Thyroid gland (tissue), 4 donors: ENCODE data around the gene ZCCHC17. TPM values are rescaled to one million over a fixed set of nuclear protein-coding genes. Genes with fewer than 3 reads are reported as not detected.

Experiments
- DNase-seq, 2 donors: peaks; one replicate each; pipeline ENCODE4 v3.0.0-alpha.2; 2019
- H3K27ac ChIP-seq, 3 donors: fragments of 200-600 bp; sonication (generic); 1 replicate in 2 of 3; 2 replicates in 1 of 3; pipeline ENCODE4 v1.5.1; 2016 to 2019; ENCODE audit warnings: mild to moderate bottlenecking in 1 of 3, moderate library complexity in 1 of 3
- H3K27me3 ChIP-seq: fragments of 200-600 bp; sonication (generic); one replicate; pipeline ENCODE4 v1.5.1; 2019
- H3K36me3 ChIP-seq, 2 donors: fragments of 200-600 bp; sonication (generic); one replicate each; pipeline ENCODE4 v1.5.1; 2016 to 2019
- H3K4me1 ChIP-seq, 2 donors: fragments of 200-600 bp; sonication (generic); one replicate each; pipeline ENCODE4 v1.5.1; 2017 to 2019
- H3K4me3 ChIP-seq, 3 donors: fragments of 200-600 bp; sonication (generic); replicated peaks in 1 of 3; 1 replicate in 2 of 3; 2 replicates in 1 of 3; pipeline ENCODE4 v1.5.1; 2016; ENCODE audit warnings: mild to moderate bottlenecking in 1 of 3
- H3K9me3 ChIP-seq: fragments of 200-600 bp; sonication (generic); one replicate; pipeline ENCODE4 v1.5.1; 2017
- POLR2A ChIP-seq, 2 donors: fragments of 450-650 bp; IDR thresholded peaks; one replicate each; pipeline ENCODE4 v1.6.1; 2017; ENCODE audit warnings: antibody characterized with exemption in 2 of 2, mild to moderate bottlenecking in 2 of 2, moderate library complexity in 1 of 2
- WGBS, 2 donors: methylation state at CpG; one replicate each; pipeline ENCODE4 v1.1.5; 2017; 5-methylcytosine and 5-hydroxymethylcytosine counted together
- intact Hi-C: fragments of 100-400 bp; cut with DNase I; formaldehyde crosslinking; loops from one replicate; pipeline ENCODE4 v1.15.1; 2023
- total RNA-seq, 4 donors: library from RNA; depleted of rRNA; stranded (reverse); fragments of >200 nt; gene quantifications; one replicate each; pipeline ENCODE4 v1.2.3, GENCODE V29; 2016
- TF ChIP-seq, protein P1 (sequence below), 6 experiments: fragments of 200-600 bp in 3 of 6; fragments of 450-650 bp in 3 of 6; sonication (generic) in 3 of 6; IDR thresholded peaks; one replicate each; pipeline ENCODE4 v1.5.1; 2016 to 2019; ENCODE audit warnings: antibody characterized with exemption in 6 of 6, mild to moderate bottlenecking in 2 of 6, inconsistent platforms in 1 of 6, moderate library complexity in 1 of 6

ZCCHC17 gene
- total RNA-seq, 4 donors from 2014 or later = 20.0 to 29.8 (median 23.9) TPM

DNA sequence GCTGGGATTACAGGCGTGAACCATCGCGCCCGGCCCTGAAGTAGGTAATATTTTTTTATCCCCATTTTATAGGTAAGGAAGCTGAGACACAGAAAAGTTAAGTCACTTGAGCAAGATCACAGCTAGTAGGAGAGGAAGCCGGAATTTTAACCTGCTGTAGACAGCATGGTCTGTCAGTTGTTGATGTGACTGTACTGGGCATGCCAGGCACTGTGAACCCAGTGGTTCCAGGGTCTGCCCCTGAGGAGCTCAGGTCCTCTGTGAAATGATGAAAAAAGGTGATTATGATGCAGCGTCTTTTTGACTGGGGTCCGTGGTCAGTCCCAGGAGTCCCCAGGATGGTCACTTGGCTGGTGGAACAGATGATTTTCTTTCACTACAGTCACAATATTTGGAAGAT lies 92.8 kb downstream of the ZCCHC17 start:
- intact Hi-C loops = loop anchor here (10.0 kb wide), 2 partner anchors 155 to 405 kb away; no protein-coding TSS in a partner anchor
- TF ChIP-seq, protein P1, sequence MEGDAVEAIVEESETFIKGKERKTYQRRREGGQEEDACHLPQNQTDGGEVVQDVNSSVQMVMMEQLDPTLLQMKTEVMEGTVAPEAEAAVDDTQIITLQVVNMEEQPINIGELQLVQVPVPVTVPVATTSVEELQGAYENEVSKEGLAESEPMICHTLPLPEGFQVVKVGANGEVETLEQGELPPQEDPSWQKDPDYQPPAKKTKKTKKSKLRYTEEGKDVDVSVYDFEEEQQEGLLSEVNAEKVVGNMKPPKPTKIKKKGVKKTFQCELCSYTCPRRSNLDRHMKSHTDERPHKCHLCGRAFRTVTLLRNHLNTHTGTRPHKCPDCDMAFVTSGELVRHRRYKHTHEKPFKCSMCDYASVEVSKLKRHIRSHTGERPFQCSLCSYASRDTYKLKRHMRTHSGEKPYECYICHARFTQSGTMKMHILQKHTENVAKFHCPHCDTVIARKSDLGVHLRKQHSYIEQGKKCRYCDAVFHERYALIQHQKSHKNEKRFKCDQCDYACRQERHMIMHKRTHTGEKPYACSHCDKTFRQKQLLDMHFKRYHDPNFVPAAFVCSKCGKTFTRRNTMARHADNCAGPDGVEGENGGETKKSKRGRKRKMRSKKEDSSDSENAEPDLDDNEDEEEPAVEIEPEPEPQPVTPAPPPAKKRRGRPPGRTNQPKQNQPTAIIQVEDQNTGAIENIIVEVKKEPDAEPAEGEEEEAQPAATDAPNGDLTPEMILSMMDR (IDR thresholded peaks at IDR 0.05) = no peak
- no peak for TF ChIP-seq POLR2A (IDR thresholded peaks at IDR 0.05)
- H3K9me3 ChIP-seq = no peaks in the 10 kb centered on the region
- no peak overlapping the region for H3K27ac ChIP-seq
- WGBS, 2 donors = 93 to 94% methylated on average over 7 of the region's 7 CpGs
- no peaks in the 10 kb centered on the region for H3K36me3 ChIP-seq
- H3K4me1 ChIP-seq = peaks cover 0 to 5% of the 10 kb centered on the region in 2 donors
- no peak for DNase-seq
- no peaks in the 10 kb centered on the region for H3K27me3 ChIP-seq
- no peak overlapping the region for H3K4me3 ChIP-seq

DNA sequence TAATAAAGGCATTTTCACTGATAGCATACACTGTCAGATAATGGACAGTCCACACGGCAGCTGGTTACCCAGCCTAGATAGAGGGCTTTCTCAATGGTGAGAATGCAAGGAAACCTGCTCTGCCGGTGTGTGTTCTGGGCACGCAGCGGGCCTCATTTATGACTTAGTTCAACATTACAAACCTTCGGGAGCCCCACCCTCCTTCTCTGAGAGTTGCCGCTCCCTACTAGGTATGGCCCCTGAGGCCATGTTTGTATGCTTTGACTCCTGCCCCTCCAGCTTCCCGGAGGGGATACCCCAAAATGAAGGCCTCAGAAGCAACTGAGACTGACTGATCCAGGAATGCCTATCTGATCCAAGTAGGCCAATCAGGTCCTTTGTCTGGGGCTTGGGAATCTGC lies 93.2 kb downstream of the ZCCHC17 start:
- Histone ChIP-seq H3K27me3 (no peaks in the 10 kb centered on the region), H3K4me1 (peaks cover 0 to 8% of the 10 kb centered on the region in 2 donors), H3K27ac (no peak overlapping the region), H3K4me3 (no peak overlapping the region), H3K9me3 (no peaks in the 10 kb centered on the region), H3K36me3 (no peaks in the 10 kb centered on the region)
- TF ChIP-seq, protein P1 (IDR thresholded peaks at IDR 0.05) = no peak
- TF ChIP-seq POLR2A (IDR thresholded peaks at IDR 0.05) = no peak
- no peak for DNase-seq
- WGBS, 2 donors = 87 to 88% methylated on average over 7 of the region's 7 CpGs
- intact Hi-C loops = loop anchor here (10.0 kb wide), 2 partner anchors 155 to 405 kb away; no protein-coding TSS in a partner anchor

DNA sequence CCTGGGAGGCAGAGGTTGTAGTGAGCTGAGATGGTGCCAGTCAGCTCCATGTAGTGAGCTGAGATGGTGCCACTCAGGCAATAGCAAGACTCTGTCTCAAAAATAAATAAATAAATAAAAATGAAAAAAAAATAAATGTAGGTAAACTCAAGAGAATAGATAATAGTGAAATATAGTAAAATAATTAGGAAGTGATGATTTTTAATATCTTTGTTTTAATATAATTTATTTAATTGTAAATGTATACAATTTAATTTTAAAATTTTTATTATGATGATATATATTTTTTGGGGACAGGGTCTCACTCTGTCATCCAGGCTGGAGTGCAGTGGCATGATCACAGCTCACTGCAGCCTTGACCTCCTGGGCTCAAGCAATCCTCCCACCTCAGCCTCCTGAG lies 96.6 kb downstream of the ZCCHC17 start:
- TF ChIP-seq, protein P1 (IDR thresholded peaks at IDR 0.05) = no peak
- no peak for TF ChIP-seq POLR2A (IDR thresholded peaks at IDR 0.05)
- no peak overlapping the region for H3K27ac ChIP-seq
- peaks cover 0 to 8% of the 10 kb centered on the region in 2 donors for H3K4me1 ChIP-seq
- intact Hi-C loops = loop anchor here (10.0 kb wide), 2 partner anchors 151 to 401 kb away; no protein-coding TSS in a partner anchor
- no peaks in the 10 kb centered on the region for H3K36me3 ChIP-seq
- no peak for DNase-seq
- no peak overlapping the region for H3K4me3 ChIP-seq
- H3K9me3 ChIP-seq = no peaks in the 10 kb centered on the region
- no peaks in the 10 kb centered on the region for H3K27me3 ChIP-seq

DNA sequence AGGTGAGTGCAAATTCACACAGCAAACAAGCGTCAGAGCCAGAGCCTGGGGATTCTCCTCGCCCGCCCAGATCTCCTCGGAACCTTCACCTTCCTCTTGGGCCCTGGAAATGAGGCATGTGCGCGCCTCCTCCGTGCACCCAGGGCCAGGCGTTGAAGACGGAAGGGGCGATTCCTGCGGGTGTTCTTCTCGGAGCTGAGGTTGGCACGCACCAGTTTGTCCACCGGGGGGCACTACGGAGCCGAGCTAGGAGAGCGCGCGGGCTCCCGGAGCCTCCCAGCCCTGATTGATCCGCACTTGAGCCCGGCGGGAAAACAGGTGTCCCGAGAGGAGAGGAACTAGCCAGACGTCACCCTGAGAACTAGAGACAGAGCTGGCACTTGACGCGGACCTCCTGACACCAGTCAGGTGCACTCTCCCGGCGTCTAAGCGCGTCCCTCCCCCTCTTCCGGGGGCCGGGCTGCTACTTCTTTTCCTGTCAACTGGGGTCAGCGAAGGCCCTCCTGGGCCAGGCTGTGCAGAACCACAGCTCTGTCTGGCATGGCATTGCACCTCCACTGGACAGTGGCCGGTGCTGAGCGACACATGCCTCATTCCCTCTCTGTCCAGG lies 97.9 kb downstream of the ZCCHC17 start:
- TF ChIP-seq POLR2A (IDR thresholded peaks at IDR 0.05) = no peak
- TF ChIP-seq, protein P1 (IDR thresholded peaks at IDR 0.05) = peak; percentile 67 to 89 (median 82)
- Histone ChIP-seq H3K36me3 (no peaks in the 10 kb centered on the region), H3K4me1 (peaks cover 0 to 8% of the 10 kb centered on the region in 2 donors), H3K4me3 (no peak overlapping the region), H3K27ac (peak overlapping the region; percentile 17 to 37 (median 35)), H3K9me3 (no peaks in the 10 kb centered on the region), H3K27me3 (no peaks in the 10 kb centered on the region)
- DNase-seq = peak; percentile 94
- WGBS, 2 donors = 2 to 3% methylated on average over 13 to 26 of the region's 36 CpGs
- intact Hi-C loops = loop anchor here (10.0 kb wide), 2 partner anchors 150 to 400 kb away; no protein-coding TSS in a partner anchor

DNA sequence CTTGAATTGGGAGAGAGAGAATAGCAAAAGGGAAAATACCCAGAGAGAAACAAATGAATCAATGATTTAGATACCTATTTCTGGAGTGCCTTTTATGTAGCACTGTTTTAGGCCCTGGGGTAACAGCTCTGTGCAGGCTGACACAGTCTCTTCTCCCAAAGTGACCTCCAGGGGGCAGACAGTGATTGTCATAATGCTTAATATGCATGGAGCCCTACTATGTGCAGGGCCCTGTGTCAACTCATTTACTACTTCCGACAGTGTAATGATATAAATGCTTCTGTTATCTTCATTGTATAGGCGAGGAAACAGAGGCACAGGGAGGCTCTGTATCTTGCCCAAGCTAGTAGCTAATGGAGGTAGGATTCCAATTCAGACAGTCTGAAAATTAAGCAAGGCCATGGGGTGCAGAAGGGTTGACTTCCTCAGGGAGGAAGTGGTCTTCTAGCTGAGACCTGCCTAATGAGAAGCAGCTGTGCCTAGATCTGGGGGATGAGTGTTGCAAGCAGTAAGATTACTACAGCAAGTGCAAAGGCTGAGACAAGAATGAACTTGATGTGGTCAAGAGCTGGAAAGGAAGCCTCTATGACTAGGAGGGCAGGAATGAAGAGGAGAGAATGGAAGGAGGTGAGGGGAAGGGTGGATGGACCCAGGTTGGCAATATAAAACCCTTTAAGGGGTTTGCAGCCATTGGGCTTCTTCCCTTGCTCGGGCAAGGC lies 100.0 kb downstream of the ZCCHC17 start:
- intact Hi-C loops = loop anchor here (10.0 kb wide), 2 partner anchors 148 to 398 kb away; no protein-coding TSS in a partner anchor

More for the DNA sequence above, 100.0 kb downstream of the ZCCHC17 start:
- no peaks in the 10 kb centered on the region for H3K36me3 ChIP-seq
- H3K4me1 ChIP-seq = peaks cover 0 to 8% of the 10 kb centered on the region in 2 donors
- WGBS, 2 donors = 91 to 98% methylated on average over 3 of the region's 3 CpGs
- H3K27me3 ChIP-seq = no peaks in the 10 kb centered on the region
- no peaks in the 10 kb centered on the region for H3K9me3 ChIP-seq
- no peak for TF ChIP-seq POLR2A (IDR thresholded peaks at IDR 0.05)
- TF ChIP-seq, protein P1 (IDR thresholded peaks at IDR 0.05) = no peak
- H3K4me3 ChIP-seq = no peak overlapping the region
- H3K27ac ChIP-seq = no peak overlapping the region
- DNase-seq = no peak
